Measurements from ENCODE around the gene HSPA6. TPM values are rescaled to one million over a fixed set of nuclear protein-coding genes. Genes with fewer than 3 reads are reported as not detected.
"Not testable (repeated sequence)": the region's sequence is repeated elsewhere in the genome, so short reads cannot be mapped to it uniquely, and the experiment has no call there.

The HSPA6 gene
- polyA plus RNA-seq, 1 donor (not counting 4 experiments of a cell fraction or from before 2014, with no cell fraction given) = 0.26 TPM

- Histone ChIP-seq H3K4me2 (ENCODE audit: control insufficient read depth, extremely low read depth, insufficient read depth, low read depth, low read length) (no peak within 1 kb of the TSS), H3K9me3 (ENCODE audit: control insufficient read depth, low read depth, low read length) (no peaks in the 10 kb centered on the region), H2AFZ (ENCODE audit: control insufficient read depth, low read length) (no peak within 1 kb of the TSS), H3K9ac (ENCODE audit: control insufficient read depth, extremely low read depth, insufficient read depth, low read length) (no peak within 1 kb of the TSS), H3K4me1 (ENCODE audit: control insufficient read depth, extremely low read depth, insufficient read depth, low read length) (no peaks in the 10 kb centered on the region), H3K9me1 (ENCODE audit: control insufficient read depth, extremely low read depth, insufficient read depth, low read length) (no peaks in the 10 kb centered on the region), H3K4me3 (ENCODE audit: control insufficient read depth in 2 of 3, extremely low read depth in 1 of 3, insufficient read depth in 2 of 3, low read depth in 1 of 3, low read length in 3 of 3) (no peak within 1 kb of the TSS), H3K27ac (ENCODE audit: control insufficient read depth, insufficient read depth, low read length) (no peak within 1 kb of the TSS), H4K20me1 (ENCODE audit: control insufficient read depth, extremely low read depth, insufficient read depth, low read length) (no peaks in the 10 kb centered on the region), H3K27me3 (ENCODE audit: control insufficient read depth, extremely low read depth, insufficient read depth, low read length) (no peaks in the 10 kb centered on the region), H3K36me3 (ENCODE audit: control insufficient read depth in 2 of 2, extremely low read depth in 1 of 2, insufficient read depth in 2 of 2, low read length in 2 of 2) (no peaks in the 10 kb centered on the region), H3K79me2 (ENCODE audit: control insufficient read depth, insufficient read depth, low read length) (no peaks in the 10 kb centered on the region)
- TF ChIP-seq EZH2 (IDR thresholded peaks at IDR 0.05; ENCODE audit: low read length) (no peak), CTCF (optimal IDR thresholded peaks at IDR 0.05 in 1 of 3, IDR thresholded peaks at IDR 0.05 in 1 of 3, conservative IDR thresholded peaks at IDR 0.05 in 1 of 3; ENCODE audit: extremely low read depth in 1 of 3, insufficient read depth in 2 of 3, low read length in 3 of 3) (no peak)
- no peak for DNase-seq (ENCODE audit: low read depth, low spot score)
- FAIRE-seq = no peak
- dilution Hi-C loops (cut with MboI; ENCODE audit: extremely low pct_ligation_motif_present, low sequenced_read_pairs) = no loop called here
These were observed 25.3 kb downstream of the HSPA6 start, which contains the start of gene FCGR3A for GRCh38 chr1:161549652-161550051. Gene FCGR3A (minus strand): TSS chr1:161549818. CDS start chr1:161549736, 82 bp downstream.

- H3K4me2 ChIP-seq (ENCODE audit: control insufficient read depth, extremely low read depth, insufficient read depth, low read depth, low read length); H3K79me2 ChIP-seq (ENCODE audit: control insufficient read depth, insufficient read depth, low read length); H3K27me3 ChIP-seq (ENCODE audit: control insufficient read depth, extremely low read depth, insufficient read depth, low read length); dilution Hi-C loops (cut with MboI; ENCODE audit: extremely low pct_ligation_motif_present, low sequenced_read_pairs); H3K9me1 ChIP-seq (ENCODE audit: control insufficient read depth, extremely low read depth, insufficient read depth, low read length); H3K36me3 ChIP-seq (ENCODE audit: control insufficient read depth in 2 of 2, extremely low read depth in 1 of 2, insufficient read depth in 2 of 2, low read length in 2 of 2); H3K9ac ChIP-seq (ENCODE audit: control insufficient read depth, extremely low read depth, insufficient read depth, low read length); FAIRE-seq; H3K9me3 ChIP-seq (ENCODE audit: control insufficient read depth, low read depth, low read length); H3K4me1 ChIP-seq (ENCODE audit: control insufficient read depth, extremely low read depth, insufficient read depth, low read length); H4K20me1 ChIP-seq (ENCODE audit: control insufficient read depth, extremely low read depth, insufficient read depth, low read length); H2AFZ ChIP-seq (ENCODE audit: control insufficient read depth, low read length); H3K4me3 ChIP-seq (ENCODE audit: control insufficient read depth in 2 of 3, extremely low read depth in 1 of 3, insufficient read depth in 2 of 3, low read depth in 1 of 3, low read length in 3 of 3); DNase-seq (ENCODE audit: low read depth, low spot score); H3K27ac ChIP-seq (ENCODE audit: control insufficient read depth, insufficient read depth, low read length): not testable (repeated sequence)
These were observed 26.6 kb downstream of the HSPA6 start for GRCh38 chr1:161550942-161551341.

- FAIRE-seq; DNase-seq (ENCODE audit: low read depth, low spot score); H3K4me1 ChIP-seq (ENCODE audit: control insufficient read depth, extremely low read depth, insufficient read depth, low read length); H3K27ac ChIP-seq (ENCODE audit: control insufficient read depth, insufficient read depth, low read length); H3K79me2 ChIP-seq (ENCODE audit: control insufficient read depth, insufficient read depth, low read length); H3K36me3 ChIP-seq (ENCODE audit: control insufficient read depth in 2 of 2, extremely low read depth in 1 of 2, insufficient read depth in 2 of 2, low read length in 2 of 2); H3K9ac ChIP-seq (ENCODE audit: control insufficient read depth, extremely low read depth, insufficient read depth, low read length); H3K27me3 ChIP-seq (ENCODE audit: control insufficient read depth, extremely low read depth, insufficient read depth, low read length); H4K20me1 ChIP-seq (ENCODE audit: control insufficient read depth, extremely low read depth, insufficient read depth, low read length); H2AFZ ChIP-seq (ENCODE audit: control insufficient read depth, low read length); H3K9me3 ChIP-seq (ENCODE audit: control insufficient read depth, low read depth, low read length); H3K4me3 ChIP-seq (ENCODE audit: control insufficient read depth in 2 of 3, extremely low read depth in 1 of 3, insufficient read depth in 2 of 3, low read depth in 1 of 3, low read length in 3 of 3); dilution Hi-C loops (cut with MboI; ENCODE audit: extremely low pct_ligation_motif_present, low sequenced_read_pairs); H3K4me2 ChIP-seq (ENCODE audit: control insufficient read depth, extremely low read depth, insufficient read depth, low read depth, low read length); H3K9me1 ChIP-seq (ENCODE audit: control insufficient read depth, extremely low read depth, insufficient read depth, low read length): not testable (repeated sequence)
These were observed 29.3 kb downstream of the HSPA6 start for GRCh38 chr1:161553631-161554030.

- DNase-seq (ENCODE audit: low read depth, low spot score); FAIRE-seq; H3K4me3 ChIP-seq (ENCODE audit: control insufficient read depth in 2 of 3, extremely low read depth in 1 of 3, insufficient read depth in 2 of 3, low read depth in 1 of 3, low read length in 3 of 3); H3K9me1 ChIP-seq (ENCODE audit: control insufficient read depth, extremely low read depth, insufficient read depth, low read length); H3K9me3 ChIP-seq (ENCODE audit: control insufficient read depth, low read depth, low read length); H3K4me1 ChIP-seq (ENCODE audit: control insufficient read depth, extremely low read depth, insufficient read depth, low read length); H3K4me2 ChIP-seq (ENCODE audit: control insufficient read depth, extremely low read depth, insufficient read depth, low read depth, low read length); H2AFZ ChIP-seq (ENCODE audit: control insufficient read depth, low read length); H3K27me3 ChIP-seq (ENCODE audit: control insufficient read depth, extremely low read depth, insufficient read depth, low read length); H4K20me1 ChIP-seq (ENCODE audit: control insufficient read depth, extremely low read depth, insufficient read depth, low read length); H3K9ac ChIP-seq (ENCODE audit: control insufficient read depth, extremely low read depth, insufficient read depth, low read length); H3K27ac ChIP-seq (ENCODE audit: control insufficient read depth, insufficient read depth, low read length); H3K36me3 ChIP-seq (ENCODE audit: control insufficient read depth in 2 of 2, extremely low read depth in 1 of 2, insufficient read depth in 2 of 2, low read length in 2 of 2); H3K79me2 ChIP-seq (ENCODE audit: control insufficient read depth, insufficient read depth, low read length); dilution Hi-C loops (cut with MboI; ENCODE audit: extremely low pct_ligation_motif_present, low sequenced_read_pairs): not testable (repeated sequence)
These were observed 30.0 kb downstream of the HSPA6 start for GRCh38 chr1:161554340-161554739.
